ENCODE data around the gene KDM3A. TPM values are rescaled to one million over a fixed set of nuclear protein-coding genes. Genes with fewer than 3 reads are reported as not detected.

KDM3A gene
- total RNA-seq, 1 experiment from 2014 or later, result 34.2 TPM

DNA sequence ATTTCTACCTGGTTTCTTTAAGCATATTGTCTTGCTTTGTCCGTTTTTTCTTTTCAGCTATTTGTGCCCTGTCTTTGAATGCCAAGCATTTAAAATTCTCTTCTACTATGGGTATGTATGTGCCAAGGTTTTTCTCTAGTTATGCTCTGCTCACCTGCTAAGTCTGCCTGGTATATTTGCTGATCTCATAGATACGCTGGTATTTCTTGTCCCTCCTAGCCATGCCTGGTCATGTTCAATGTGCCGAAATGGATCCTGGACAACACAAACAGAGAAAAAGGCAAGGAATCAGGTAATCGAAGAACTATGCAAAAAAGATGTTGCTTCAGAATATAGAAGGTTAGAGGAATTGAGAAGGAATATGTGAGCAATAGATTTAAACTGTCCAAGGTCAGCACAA is 14.9 kb upstream of the KDM3A start (continued):
- no peak for TF ChIP-seq AFF4 (CRISPR knock-in tag; IDR thresholded peaks at IDR 0.05; ENCODE audit: borderline replicate concordance)
- TF ChIP-seq GABPB1 (CRISPR knock-in tag; IDR thresholded peaks at IDR 0.05), result no peak
- TF ChIP-seq, protein P1, sequence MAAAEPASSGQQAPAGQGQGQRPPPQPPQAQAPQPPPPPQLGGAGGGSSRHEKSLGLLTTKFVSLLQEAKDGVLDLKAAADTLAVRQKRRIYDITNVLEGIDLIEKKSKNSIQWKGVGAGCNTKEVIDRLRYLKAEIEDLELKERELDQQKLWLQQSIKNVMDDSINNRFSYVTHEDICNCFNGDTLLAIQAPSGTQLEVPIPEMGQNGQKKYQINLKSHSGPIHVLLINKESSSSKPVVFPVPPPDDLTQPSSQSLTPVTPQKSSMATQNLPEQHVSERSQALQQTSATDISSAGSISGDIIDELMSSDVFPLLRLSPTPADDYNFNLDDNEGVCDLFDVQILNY (CRISPR knock-in tag; IDR thresholded peaks at IDR 0.05), result no peak
- TF ChIP-seq ZNF532 (CRISPR knock-in tag; IDR thresholded peaks at IDR 0.05; ENCODE audit: borderline replicate concordance), result no peak
- no peak for TF ChIP-seq ZNF281 (CRISPR knock-in tag; IDR thresholded peaks at IDR 0.05)

DNA sequence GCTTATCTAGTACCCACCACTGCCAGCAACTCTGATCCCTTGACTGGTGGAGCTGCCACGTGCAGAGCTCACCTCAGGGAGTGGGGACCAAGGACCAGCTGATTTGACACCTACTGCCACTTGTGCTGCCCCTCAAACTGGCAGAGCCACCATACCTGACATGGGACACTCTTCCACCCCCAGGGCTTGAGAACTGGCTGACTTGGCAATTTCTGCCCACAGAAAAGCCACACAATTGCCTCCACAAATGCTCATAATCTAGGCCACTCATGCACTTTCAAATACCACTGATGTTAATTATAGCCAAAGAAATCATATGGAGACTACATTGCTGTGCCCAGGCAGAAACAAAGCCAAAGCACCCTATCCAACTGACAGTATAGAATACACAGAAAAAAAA is 11.8 kb upstream of the KDM3A start:
- H3K27ac Mint-ChIP-seq, result no peak overlapping the region
- TF ChIP-seq NFATC4 (CRISPR knock-in tag; IDR thresholded peaks at IDR 0.05) (no peak), GTF2I (CRISPR knock-in tag; conservative IDR thresholded peaks at IDR 0.05) (no peak), PRRX2 (CRISPR knock-in tag; IDR thresholded peaks at IDR 0.05) (no peak)
- ATAC-seq, result no peak
- no peak for DNase-seq (ENCODE audit: low spot score)
- H3K4me3 Mint-ChIP-seq, result no peak overlapping the region
- H3K4me1 Mint-ChIP-seq, result 0 out of 2 replicates have a peak, but pooled peaks cover 3% of the 10 kb centered on the region
- ChIA-PET POLR2A (no interaction called here), CTCF (no interaction called here)
- H3K27me3 Mint-ChIP-seq (ENCODE audit: low read depth), result peaks cover 30% of the 10 kb centered on the region
- H3K36me3 Mint-ChIP-seq, result no peaks in the 10 kb centered on the region
- H3K9me3 Mint-ChIP-seq, result peaks cover 18% of the 10 kb centered on the region

- Mint-ChIP-seq H3K27me3 (ENCODE audit: low read depth) (peaks cover 27% of the 10 kb centered on the region), H3K27ac (no peak overlapping the region), H3K4me1 (0 out of 2 replicates have a peak, but pooled peaks cover 3% of the 10 kb centered on the region), H3K9me3 (peaks cover 18% of the 10 kb centered on the region), H3K4me3 (no peak overlapping the region), H3K36me3 (no peaks in the 10 kb centered on the region)
- ChIA-PET CTCF (no interaction called here), POLR2A (no interaction called here)
- DNase-seq (ENCODE audit: low spot score) (no peak), ATAC-seq (no peak)
- TF ChIP-seq TCF7 (CRISPR knock-in tag; IDR thresholded peaks at IDR 0.05; ENCODE audit: low read depth) (no peak), ZNF317 (CRISPR knock-in tag; IDR thresholded peaks at IDR 0.05; ENCODE audit: borderline replicate concordance, low read depth) (peak; percentile 45; the same call in 1 of the 2 replicates)
Observed at GRCh38 chr2:86430368-86430767, 10.8 kb upstream of the KDM3A start.

Measured in WTC11 (cell line).